Measurements from ENCODE around the gene NAP1L1.

GRCh38 chr12:76006028-76006925, 78.2 kb downstream of the NAP1L1 start:
- TF ChIP-seq EZH2 (IDR thresholded peaks at IDR 0.05; ENCODE audit: low read depth) (no peak), CTCF (conservative IDR thresholded peaks at IDR 0.05) (no peak)

Measured in PC-9 (cell line).